Measurements from ENCODE around the gene RHBDL1.

The RHBDL1 gene

GRCh38 chr16:637081-638018 is 38.1 kb upstream of the RHBDL1 start:
- peak; percentile 85 to 98 (median 95) for DNase-seq

GRCh38 chr16:638034-638543 is 37.4 kb upstream of the RHBDL1 start:
- DNase-seq = no peak

- DNase-seq = no peak
Observed at GRCh38 chr16:638836-639235, 36.6 kb upstream of the RHBDL1 start.

GRCh38 chr16:640614-641013 is 34.9 kb upstream of the RHBDL1 start:
- DNase-seq = no peak

GRCh38 chr16:641326-642188 is 33.9 kb upstream of the RHBDL1 start, which contains the start of gene MCRIP2:
Gene MCRIP2, plus strand, starts transcription at chr16:641828. Its CDS starts 164 bp downstream, at chr16:641992.
- DNase-seq = peak; percentile 91 to 97 (median 96)

GRCh38 chr16:642189-643049 is 33.1 kb upstream of the RHBDL1 start:
- DNase-seq = peak; percentile 97 to 98 (median 97)

- DNase-seq = no peak
Observed at GRCh38 chr16:643050-643368, 32.5 kb upstream of the RHBDL1 start.

- no peak for DNase-seq
Observed at GRCh38 chr16:644556-644955, 30.9 kb upstream of the RHBDL1 start.

GRCh38 chr16:645852-646678 is 29.4 kb upstream of the RHBDL1 start:
- no peak for DNase-seq

- no peak for DNase-seq
Observed at GRCh38 chr16:646679-647172, 28.7 kb upstream of the RHBDL1 start.

- DNase-seq = no peak
Observed at GRCh38 chr16:647173-647902, 28.1 kb upstream of the RHBDL1 start.

GRCh38 chr16:648071-648780 is 27.2 kb upstream of the RHBDL1 start:
- DNase-seq = peak; percentile 49 to 60 (median 51)

GRCh38 chr16:648781-649589 is 26.5 kb upstream of the RHBDL1 start, which contains the start of gene WDR90:
Gene WDR90, plus strand, starts transcription at chr16:649365. Its CDS starts 52 bp downstream, at chr16:649417.
- peak; percentile 95 to 98 (median 97) for DNase-seq

GRCh38 chr16:649631-650030 is 25.8 kb upstream of the RHBDL1 start:
- DNase-seq = peak; percentile 20 to 48 (median 29)

GRCh38 chr16:651844-652243 is 23.6 kb upstream of the RHBDL1 start:
- DNase-seq = no peak

- no peak for DNase-seq
Observed at GRCh38 chr16:652454-653305, 22.8 kb upstream of the RHBDL1 start.

GRCh38 chr16:654034-654433 is 21.4 kb upstream of the RHBDL1 start:
- DNase-seq = no peak

GRCh38 chr16:657487-657886 is 18.0 kb upstream of the RHBDL1 start:
- DNase-seq = no peak

All from suppressor macrophage treated with lipopolysaccharide for 1 hour (primary cell).